PC-3 (cell line): ENCODE measurements around the gene B4GALT1. TPM values are rescaled to one million over a fixed set of nuclear protein-coding genes. Genes with fewer than 3 reads are reported as not detected.

Experiments
- ATAC-seq: fragments of 200-7000 bp; cut with Tn5 transposase; 2 replicates; pipeline ENCODE4 v1.9.1; 2020; ENCODE audit warnings: mild to moderate bottlenecking, moderate library complexity
- BruUV-seq: library from RNA; stranded (reverse); fragments of 400-500 nt; replicated peaks from 2 replicates; lab custom pipeline; 2021; lab: Mats Ljungman, UMichigan
- CTCF ChIA-PET: fragments of 300-600 bp; sonication (Branson Sonifier 250); formaldehyde crosslinking; loops from one replicate; lab custom pipeline; 2022; ENCODE audit warnings: antibody characterized with exemption; lab: Charles Lee
- POLR2A ChIA-PET: fragments of 300-600 bp; sonication (Branson Sonifier 250); formaldehyde crosslinking; loops from one replicate; lab custom pipeline; 2022; ENCODE audit warnings: antibody characterized with exemption; ENCODE audit not compliant: unreplicated experiment; lab: Charles Lee
- DNase-seq: peaks from one replicate; pipeline ENCODE4 v3.0.0-alpha.2; 2015
- H2AFZ ChIP-seq: fragments of 300-600 bp; sonication (generic); 2 replicates; pipeline ENCODE4 v1.6.0; 2016; ENCODE audit warnings: antibody characterized with exemption, low read length
- H3F3A ChIP-seq: fragments of 300-600 bp; sonication (generic); one replicate; pipeline ENCODE4 v1.6.0; 2017; ENCODE audit warnings: antibody characterized with exemption, low read length, control low read depth, mild to moderate bottlenecking; ENCODE audit not compliant: unreplicated experiment
- H3K27ac ChIP-seq: fragments of 300-600 bp; sonication (generic); 2 replicates; pipeline ENCODE4 v1.5.1; 2016; ENCODE audit warnings: mild to moderate bottlenecking, low read length
- H3K27me3 ChIP-seq: fragments of 300-600 bp; sonication (generic); 2 replicates; pipeline ENCODE4 v1.6.1; 2016; ENCODE audit warnings: low read length, mixed read lengths
- H3K36me3 ChIP-seq: fragments of 300-600 bp; sonication (generic); 2 replicates; pipeline ENCODE4 v1.6.1; 2016; ENCODE audit warnings: low read depth, mixed run types, low read length, mixed read lengths
- H3K4me1 ChIP-seq: fragments of 300-600 bp; sonication (generic); 2 replicates; pipeline ENCODE4 v1.5.1; 2016; ENCODE audit warnings: low read length; ENCODE audit not compliant: insufficient read depth
- H3K4me2 ChIP-seq: fragments of 300-600 bp; sonication (generic); 2 replicates; pipeline ENCODE4 v1.6.0; 2016; ENCODE audit warnings: low read length
- H3K4me3 ChIP-seq: fragments of 300-600 bp; sonication (generic); 2 replicates; pipeline ENCODE4 v1.5.1; 2016; ENCODE audit warnings: mild to moderate bottlenecking, low read length, mixed read lengths
- H3K79me2 ChIP-seq: fragments of 300-600 bp; sonication (generic); 2 replicates; pipeline ENCODE4 v1.6.1; 2017; ENCODE audit warnings: low read length, mixed read lengths
- H3K9ac ChIP-seq: fragments of 300-600 bp; sonication (generic); 2 replicates; pipeline ENCODE4 v1.6.0; 2016; ENCODE audit warnings: mild to moderate bottlenecking, low read length
- H3K9me2 ChIP-seq: fragments of 300-600 bp; sonication (generic); replicated peaks from 2 replicates; pipeline ENCODE4 v1.6.1; 2016; ENCODE audit warnings: mixed run types, low read length, mixed read lengths
- H3K9me3 ChIP-seq: fragments of 300-600 bp; sonication (generic); 2 replicates; pipeline ENCODE4 v1.6.1; 2016; ENCODE audit warnings: low read length, mixed read lengths
- H4K20me1 ChIP-seq: fragments of 300-600 bp; sonication (generic); 2 replicates; pipeline ENCODE4 v1.6.1; 2016; ENCODE audit warnings: low read length, mixed read lengths
- CTCF ChIP-seq: fragments of 300-600 bp; sonication (generic); conservative IDR thresholded peaks from 2 replicates; pipeline ENCODE4 v1.5.1; 2017; ENCODE audit warnings: antibody characterized with exemption, low read depth, mild to moderate bottlenecking, low read length
- EZH2 ChIP-seq: fragments of 300-600 bp; sonication (generic); IDR thresholded peaks from one replicate; pipeline ENCODE4 v1.6.1; 2017; ENCODE audit warnings: antibody characterized with exemption, mild to moderate bottlenecking, low read length; ENCODE audit not compliant: unreplicated experiment
- EZH2phosphoT487 ChIP-seq: fragments of 300-600 bp; sonication (generic); IDR thresholded peaks from 2 replicates; pipeline ENCODE4 v1.6.1; 2018; ENCODE audit warnings: mild to moderate bottlenecking, antibody characterized with exemption, low read length, borderline replicate concordance
- intact Hi-C: fragments of 100-400 bp; cut with micrococcal nuclease; formaldehyde crosslinking; loops from 2 replicates; pipeline ENCODE4 v1.9.0; 2023
- total RNA-seq: library from RNA; depleted of rRNA; stranded (reverse); fragments of >200 nt; gene quantifications from 2 replicates; pipeline ENCODE4 v1.2.3, GENCODE V29; 2014

The B4GALT1 gene
- total RNA-seq, 1 experiment from 2014 or later = 14.8 TPM

GRCh38 chr9:33108472-33108871 lies 58.7 kb downstream of the B4GALT1 start:
- BruUV-seq = no TSS peak
- Histone ChIP-seq H3K27ac (no peak overlapping the region), H3F3A (no peaks in the 10 kb centered on the region), H3K36me3 (peaks cover 6% of the 10 kb centered on the region; the same call in 1 of the 2 replicates), H4K20me1 (no peaks in the 10 kb centered on the region), H3K4me2 (no peak overlapping the region), H3K79me2 (no peaks in the 10 kb centered on the region), H3K4me3 (no peak overlapping the region), H3K9me2 (no peaks in the 10 kb centered on the region), H3K4me1 (peaks cover 25% of the 10 kb centered on the region), H3K27me3 (no peaks in the 10 kb centered on the region), H2AFZ (no peak overlapping the region), H3K9ac (no peak overlapping the region), H3K9me3 (no peaks in the 10 kb centered on the region)
- intact Hi-C loops = no loop called here
- DNase-seq (no peak), ATAC-seq (no peak)
- TF ChIP-seq CTCF (no peak), EZH2 (no peak), EZH2phosphoT487 (no peak)
- CTCF ChIA-PET = no interaction called here
- POLR2A ChIA-PET = no interaction called here

- Histone ChIP-seq H3F3A (no peaks in the 10 kb centered on the region), H3K27ac (peak overlapping the region; percentile 46), H3K79me2 (no peaks in the 10 kb centered on the region), H3K4me3 (no peak overlapping the region), H4K20me1 (no peaks in the 10 kb centered on the region), H3K9ac (no peak overlapping the region), H3K9me2 (no peaks in the 10 kb centered on the region), H3K36me3 (no peaks in the 10 kb centered on the region), H3K9me3 (no peaks in the 10 kb centered on the region), H3K4me2 (no peak overlapping the region), H3K27me3 (no peaks in the 10 kb centered on the region), H2AFZ (no peak overlapping the region), H3K4me1 (peaks cover 25% of the 10 kb centered on the region)
- ChIA-PET POLR2A (no interaction called here), CTCF (no interaction called here)
- TF ChIP-seq EZH2phosphoT487 = no peak
- TF ChIP-seq EZH2 = no peak
- no peak for TF ChIP-seq CTCF
- DNase-seq = no peak
- ATAC-seq = no peak
- BruUV-seq = no TSS peak
- intact Hi-C loops = no loop called here
These were observed 59.4 kb downstream of the B4GALT1 start for GRCh38 chr9:33107762-33108161.

GRCh38 chr9:33106827-33107621 lies 60.1 kb downstream of the B4GALT1 start:
- Histone ChIP-seq H3K9me3 (no peaks in the 10 kb centered on the region), H3F3A (no peaks in the 10 kb centered on the region), H3K27me3 (no peaks in the 10 kb centered on the region), H2AFZ (no peak overlapping the region), H3K9ac (no peak overlapping the region), H3K9me2 (no peaks in the 10 kb centered on the region), H4K20me1 (no peaks in the 10 kb centered on the region), H3K4me2 (peak overlapping the region; percentile 22; the same call in 1 of the 2 replicates), H3K4me1 (peaks cover 31% of the 10 kb centered on the region), H3K36me3 (no peaks in the 10 kb centered on the region), H3K4me3 (no peak overlapping the region), H3K27ac (peak overlapping the region; percentile 46), H3K79me2 (no peaks in the 10 kb centered on the region)
- ChIA-PET POLR2A (no interaction called here), CTCF (no interaction called here)
- BruUV-seq = no TSS peak
- intact Hi-C loops = no loop called here
- DNase-seq (peak; percentile 53), ATAC-seq (peak; percentile 54)
- TF ChIP-seq EZH2phosphoT487 (no peak), CTCF (no peak), EZH2 (no peak)
